HG02884 (cell line): ENCODE measurements around the gene C1QL4.
A peak's percentile ranks its signal among the peaks of the same experiment; 100 is the strongest.
"Not testable (repeated sequence)": the region's sequence is repeated elsewhere in the genome, so short reads cannot be mapped to it uniquely, and the experiment has no call there.

Experiments used
- ATAC-seq: cut with Tn5 transposase; IDR thresholded peaks from one replicate; pipeline ENCODE4 v1.9.1; 2021; ENCODE audit warnings: mild to moderate bottlenecking, moderate library complexity; ENCODE audit not compliant: unreplicated experiment

Gene C1QL4

GRCh38 chr12:49334681-49335080, 2.3 kb downstream of the C1QL4 start:
- ATAC-seq: no peak

- no peak for ATAC-seq
Observed at GRCh38 chr12:49334226-49334625, 2.8 kb downstream of the C1QL4 start.

GRCh38 chr12:49333778-49334177, 3.2 kb downstream of the C1QL4 start:
- ATAC-seq: not testable (repeated sequence)

GRCh38 chr12:49332891-49333371, 4.1 kb downstream of the C1QL4 start:
- ATAC-seq: no peak

GRCh38 chr12:49332441-49332861, 4.5 kb downstream of the C1QL4 start:
- no peak for ATAC-seq

- ATAC-seq: no peak
Observed at GRCh38 chr12:49331380-49332222, 5.4 kb downstream of the C1QL4 start.

GRCh38 chr12:49330631-49331379, 6.2 kb downstream of the C1QL4 start:
- ATAC-seq: no peak

GRCh38 chr12:49330032-49330619, 6.9 kb downstream of the C1QL4 start:
- no peak for ATAC-seq

- no peak for ATAC-seq
Observed at GRCh38 chr12:49328816-49329215, 8.2 kb downstream of the C1QL4 start.

- ATAC-seq: no peak
Observed at GRCh38 chr12:49327887-49328286, 9.1 kb downstream of the C1QL4 start.

GRCh38 chr12:49327368-49327767, 9.6 kb downstream of the C1QL4 start:
- no peak for ATAC-seq

- ATAC-seq: no peak
Observed at GRCh38 chr12:49325606-49326005, 11.4 kb downstream of the C1QL4 start.

GRCh38 chr12:49323524-49324097, 13.4 kb downstream of the C1QL4 start:
- no peak for ATAC-seq

GRCh38 chr12:49322708-49323523, 14.1 kb downstream of the C1QL4 start, which contains the start of gene TROAP:
Gene TROAP (plus strand): TSS chr12:49323255. CDS start chr12:49323609, 354 bp downstream.
- ATAC-seq: peak; percentile 99

- ATAC-seq: no peak
Observed at GRCh38 chr12:49322367-49322707, 14.7 kb downstream of the C1QL4 start.

GRCh38 chr12:49320411-49321103, 16.4 kb downstream of the C1QL4 start:
- ATAC-seq: not testable (repeated sequence)

- ATAC-seq: not testable (repeated sequence)
Observed at GRCh38 chr12:49317118-49317517, 19.9 kb downstream of the C1QL4 start.

GRCh38 chr12:49314811-49315210, 22.2 kb downstream of the C1QL4 start:
- ATAC-seq: no peak

- not testable (repeated sequence) for ATAC-seq
Observed at GRCh38 chr12:49310451-49311000, 26.5 kb downstream of the C1QL4 start.
